ENCODE results near the gene KRT1. TPM values are rescaled to one million over a fixed set of nuclear protein-coding genes. Genes with fewer than 3 reads are reported as not detected.

Gene KRT1
- total and polyA plus RNA-seq, 10 of the 15 experiments (the other 5 are each of a cell fraction or from before 2014, with no cell fraction given): not detected

- TF ChIP-seq MTA3 (IDR thresholded peaks at IDR 0.05; ENCODE audit: borderline replicate concordance, low read length) (no peak), ETV6 (conservative IDR thresholded peaks at IDR 0.05 in 1 of 2, IDR thresholded peaks at IDR 0.05 in 1 of 2; ENCODE audit: borderline replicate concordance in 1 of 2, low read depth in 1 of 2) (no peak), NR2F1 (conservative IDR thresholded peaks at IDR 0.05) (no peak), SUPT20H (IDR thresholded peaks at IDR 0.05; ENCODE audit: borderline replicate concordance, control insufficient read depth, low read depth, low read length) (no peak), FOXM1 (IDR thresholded peaks at IDR 0.05; ENCODE audit: low read depth, low read length) (no peak), NBN (IDR thresholded peaks at IDR 0.05) (no peak), REST (IDR thresholded peaks at IDR 0.05; ENCODE audit: low read depth, low read length) (no peak), RELB (IDR thresholded peaks at IDR 0.05; ENCODE audit: low read depth) (no peak)
Measured at GRCh38 chr12:52724384-52724783, 44.2 kb upstream of the KRT1 start (continued).

- H3K4me1 ChIP-seq (ENCODE audit: control insufficient read depth, insufficient read depth, low read length): no peaks in the 10 kb centered on the region
- WGBS (ENCODE audit: insufficient coverage, insufficient replicate concordance, low lambda C conversion rate, missing lambda C conversion rate): 0% methylated on average over 2 of the region's 2 CpGs
Measured at GRCh38 chr12:52722680-52723079, 42.5 kb upstream of the KRT1 start.

More at GRCh38 chr12:52722680-52723079, 42.5 kb upstream of the KRT1 start:
- no peak for DNase-seq (ENCODE audit: low read depth, low spot score)
- Histone ChIP-seq H3K4me3 (no peak overlapping the region), H3K27me3 (replicated peaks in 1 of 2; ENCODE audit: control insufficient read depth in 2 of 2, insufficient read depth in 2 of 2, low read length in 1 of 2) (peaks cover 0 to 2% of the 10 kb centered on the region in 2 experiments; a peak in 1 of 4 replicates), H3K4me2 (ENCODE audit: control insufficient read depth, insufficient read depth) (no peak overlapping the region), H3K36me3 (ENCODE audit: control insufficient read depth in 2 of 2, insufficient read depth in 2 of 2, low read length in 1 of 2) (no peaks in the 10 kb centered on the region), H3K9me3 (replicated peaks; ENCODE audit: control insufficient read depth, insufficient read depth, low read length) (no peaks in the 10 kb centered on the region), H3K27ac (ENCODE audit: control insufficient read depth, insufficient read depth) (no peak overlapping the region), H2AFZ (ENCODE audit: control insufficient read depth, low read depth, low read length) (no peak overlapping the region), H3K9ac (ENCODE audit: control insufficient read depth, insufficient read depth, low read length) (no peak overlapping the region), H4K20me1 (ENCODE audit: control insufficient read depth, insufficient read depth) (no peaks in the 10 kb centered on the region; the same call in 1 of the 2 replicates), H3K79me2 (ENCODE audit: control insufficient read depth, insufficient read depth, low read length) (no peaks in the 10 kb centered on the region)
- ChIA-PET POLR2A (no interaction called here), CTCF (no interaction called here), SMC1A (ENCODE audit: uncharacterized antibody, unreplicated experiment) (no interaction called here), RAD21 (ENCODE audit: unreplicated experiment) (no interaction called here)
- ATAC-seq: no peak
- no TSS peak for BruUV-seq (replicated peaks)
- intact Hi-C loops (cut with micrococcal nuclease; ENCODE audit: unreplicated experiment): no loop called here
- TF ChIP-seq NR2C1 (IDR thresholded peaks at IDR 0.05) (no peak), STAT3 (IDR thresholded peaks at IDR 0.05; ENCODE audit: low read depth, low read length) (no peak), CEBPB (IDR thresholded peaks at IDR 0.05; ENCODE audit: borderline replicate concordance in 1 of 2, low read depth in 2 of 2, low read length in 2 of 2) (no peak), HDGF (IDR thresholded peaks at IDR 0.05) (no peak)
- in situ Hi-C loops (cut with MboI): no loop called here
- no peak for FAIRE-seq

Measured in GM12878 (cell line).